Cardiac muscle cell (in vitro differentiated cells and primary cell): ENCODE measurements around the gene CHRM2. TPM values are rescaled to one million over a fixed set of nuclear protein-coding genes. Genes with fewer than 3 reads are reported as not detected.

Source experiments
- DNase-seq, 2 donors: peaks; one replicate each; pipeline versions ENCODE4 v3.0.0 to v3.0.0-alpha.2; 2010 to 2017; ENCODE audit warnings: low read depth in 1 of 2, low spot score in 1 of 2
- H3K27ac ChIP-seq: fragments of 200-600 bp; sonication (generic); 2 replicates; pipeline ENCODE4 v1.5.1; 2016
- H3K27me3 ChIP-seq: fragments of 200-600 bp; sonication (generic); 2 replicates; pipeline ENCODE4 v1.6.0; 2016; ENCODE audit warnings: control low read depth
- H3K36me3 ChIP-seq: fragments of 200-600 bp; sonication (generic); 2 replicates; pipeline ENCODE4 v1.5.1; 2016; ENCODE audit warnings: control low read depth
- H3K4me1 ChIP-seq: fragments of 200-600 bp; sonication (generic); 2 replicates; pipeline ENCODE4 v1.8.1; 2017; ENCODE audit warnings: low read depth, mild to moderate bottlenecking, mixed run types
- H3K4me3 ChIP-seq: fragments of 200-600 bp; sonication (generic); 2 replicates; pipeline ENCODE4 v1.5.1; 2016; ENCODE audit warnings: mild to moderate bottlenecking
- H3K9me3 ChIP-seq: fragments of 200-600 bp; sonication (generic); 2 replicates; pipeline ENCODE4 v1.5.1; 2017; ENCODE audit warnings: low read depth, mild to moderate bottlenecking, control low read depth
- polyA plus RNA-seq: library from polyadenylated mRNA; unstranded; fragments of >200 nt; fragmentation: Nextera tagmentation; extraction: Ambion mirVana; gene quantifications from 2 replicates; pipeline ENCODE4 v1.2.1, GENCODE V29; 2016
- total RNA-seq: library from RNA; depleted of rRNA; stranded (reverse); fragments of >200 nt; gene quantifications from 2 replicates; pipeline ENCODE4 v1.2.3, GENCODE V29; 2016
- TF ChIP-seq, protein P1 (sequence below): IDR thresholded peaks from 2 replicates; pipeline ENCODE4 v1.5.1; 2012; ENCODE audit warnings: low read depth, mild to moderate bottlenecking, low read length

CHRM2 gene
- total and polyA plus RNA-seq, 2 experiments from 2014 or later, result 37.5 to 75.3 TPM

DNA sequence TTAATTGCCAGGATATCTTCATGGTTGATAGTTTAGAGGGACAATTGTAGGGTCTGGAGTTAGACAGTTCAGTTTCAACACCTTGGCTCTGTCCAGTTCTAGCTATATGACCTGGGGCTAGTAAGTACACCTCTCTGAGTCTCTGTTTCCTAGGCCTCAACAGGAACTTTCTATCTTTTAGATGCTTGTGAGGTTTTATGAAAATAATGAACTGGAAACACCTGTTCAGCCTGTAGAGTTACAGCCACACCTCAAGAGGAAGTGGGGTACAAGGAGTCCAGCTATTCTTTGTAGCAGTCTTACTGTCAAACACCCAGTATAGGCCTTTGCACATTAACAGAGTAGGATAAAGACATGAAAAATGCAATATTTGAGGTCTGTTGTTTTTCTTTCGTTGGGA is 73.4 kb downstream of the CHRM2 start:
- no peak for DNase-seq
- Histone ChIP-seq H3K27me3 (no peaks in the 10 kb centered on the region), H3K36me3 (no peaks in the 10 kb centered on the region), H3K9me3 (no peaks in the 10 kb centered on the region), H3K4me1 (peaks cover 47% of the 10 kb centered on the region), H3K27ac (peak overlapping the region; percentile 93), H3K4me3 (no peak overlapping the region)
- TF ChIP-seq, protein P1, sequence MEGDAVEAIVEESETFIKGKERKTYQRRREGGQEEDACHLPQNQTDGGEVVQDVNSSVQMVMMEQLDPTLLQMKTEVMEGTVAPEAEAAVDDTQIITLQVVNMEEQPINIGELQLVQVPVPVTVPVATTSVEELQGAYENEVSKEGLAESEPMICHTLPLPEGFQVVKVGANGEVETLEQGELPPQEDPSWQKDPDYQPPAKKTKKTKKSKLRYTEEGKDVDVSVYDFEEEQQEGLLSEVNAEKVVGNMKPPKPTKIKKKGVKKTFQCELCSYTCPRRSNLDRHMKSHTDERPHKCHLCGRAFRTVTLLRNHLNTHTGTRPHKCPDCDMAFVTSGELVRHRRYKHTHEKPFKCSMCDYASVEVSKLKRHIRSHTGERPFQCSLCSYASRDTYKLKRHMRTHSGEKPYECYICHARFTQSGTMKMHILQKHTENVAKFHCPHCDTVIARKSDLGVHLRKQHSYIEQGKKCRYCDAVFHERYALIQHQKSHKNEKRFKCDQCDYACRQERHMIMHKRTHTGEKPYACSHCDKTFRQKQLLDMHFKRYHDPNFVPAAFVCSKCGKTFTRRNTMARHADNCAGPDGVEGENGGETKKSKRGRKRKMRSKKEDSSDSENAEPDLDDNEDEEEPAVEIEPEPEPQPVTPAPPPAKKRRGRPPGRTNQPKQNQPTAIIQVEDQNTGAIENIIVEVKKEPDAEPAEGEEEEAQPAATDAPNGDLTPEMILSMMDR, result no peak

DNA sequence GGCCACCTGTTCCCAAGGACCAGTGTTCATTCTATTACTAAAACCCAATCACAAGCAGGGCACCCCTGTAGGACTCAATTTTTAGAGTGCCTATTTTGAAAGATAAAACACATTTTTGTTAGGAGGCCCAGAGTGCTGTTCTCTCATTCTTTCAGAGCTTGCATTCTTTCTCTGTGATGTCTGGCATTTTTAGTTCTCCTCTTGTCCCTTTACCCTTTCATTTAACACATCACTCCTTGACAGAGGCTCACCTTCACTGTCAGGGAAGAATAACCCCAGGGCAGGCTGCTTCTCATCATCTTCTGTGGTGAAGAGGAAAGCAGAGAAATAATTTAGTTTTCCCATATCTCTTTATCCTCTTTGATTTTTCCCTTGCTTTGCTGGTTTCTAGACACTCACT is 73.9 kb downstream of the CHRM2 start:
- Histone ChIP-seq H3K4me1 (peaks cover 50% of the 10 kb centered on the region), H3K9me3 (no peaks in the 10 kb centered on the region), H3K36me3 (no peaks in the 10 kb centered on the region), H3K27ac (peak overlapping the region; percentile 93), H3K4me3 (no peak overlapping the region), H3K27me3 (no peaks in the 10 kb centered on the region)
- no peak for DNase-seq
- TF ChIP-seq, protein P1, result no peak

DNA sequence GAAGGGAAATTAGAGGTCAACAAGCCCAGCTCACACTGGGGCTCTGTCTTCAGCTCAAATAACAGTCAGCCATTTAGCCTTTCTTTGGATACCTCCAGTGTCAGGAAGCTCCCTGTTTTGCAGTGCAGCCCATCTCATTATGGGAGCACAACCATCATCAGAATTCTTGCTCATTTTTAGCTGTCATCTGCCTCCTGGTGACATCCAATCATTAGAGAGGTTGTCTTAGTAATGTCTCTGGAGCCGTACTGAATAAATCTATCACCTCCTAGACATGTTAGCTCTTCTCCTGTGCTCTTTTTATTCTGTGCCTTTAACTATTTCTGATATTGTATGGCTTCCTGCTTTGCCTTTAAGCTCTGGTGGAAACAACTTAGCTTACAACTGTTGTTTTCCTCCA is 74.5 kb downstream of the CHRM2 start:
- Histone ChIP-seq H3K27me3 (no peaks in the 10 kb centered on the region), H3K36me3 (no peaks in the 10 kb centered on the region), H3K4me3 (no peak overlapping the region), H3K27ac (peak overlapping the region; percentile 93), H3K4me1 (peaks cover 52% of the 10 kb centered on the region), H3K9me3 (no peaks in the 10 kb centered on the region)
- TF ChIP-seq, protein P1, result no peak
- no peak for DNase-seq

DNA sequence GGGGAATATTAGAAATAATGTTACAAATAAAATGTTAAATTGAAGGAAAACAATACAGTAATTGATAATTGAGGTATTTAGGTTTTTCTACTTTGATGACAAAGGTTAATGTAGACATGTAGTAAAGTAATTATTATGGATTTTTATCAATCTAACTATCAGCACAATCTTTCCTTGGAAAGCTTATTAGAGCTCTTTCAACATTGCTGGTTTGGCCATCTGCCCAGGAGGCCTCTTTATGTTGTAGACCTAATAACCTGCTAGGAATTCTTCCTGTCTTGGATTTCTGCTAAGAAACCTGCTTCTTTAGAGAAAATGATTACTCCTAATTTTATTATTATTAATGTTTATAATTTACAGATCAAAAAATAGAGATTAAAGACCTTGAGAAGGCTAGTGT is 78.9 kb downstream of the CHRM2 start:
- TF ChIP-seq, protein P1, result no peak
- no peaks in the 10 kb centered on the region for H3K9me3 ChIP-seq
- DNase-seq, result peak in 1 of 2 donors; percentile 14

DNA sequence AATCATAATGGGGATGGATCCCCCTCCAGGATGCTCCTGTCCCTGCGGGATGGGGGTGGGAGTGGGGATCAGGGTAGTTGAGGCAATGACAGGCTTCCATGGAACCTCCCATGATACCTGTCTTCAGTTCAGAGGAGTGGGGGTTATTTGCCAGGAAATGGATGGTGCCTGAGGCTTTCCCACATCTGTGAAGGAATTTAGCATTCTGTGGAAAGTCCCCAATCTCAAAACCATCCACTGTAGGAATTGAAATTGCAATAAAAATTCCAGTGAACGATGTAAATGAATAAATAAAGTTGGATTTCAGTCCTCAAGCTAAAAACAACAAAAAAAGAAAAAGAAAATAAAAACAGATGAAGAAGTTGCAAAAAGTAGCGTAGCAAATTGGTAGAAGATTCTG is 81.9 kb downstream of the CHRM2 start:
- no peak overlapping the region for H3K27ac ChIP-seq

More for the DNA sequence above, 78.9 kb downstream of the CHRM2 start:
- no peak overlapping the region for H3K4me3 ChIP-seq
- peaks cover 2% of the 10 kb centered on the region for H3K36me3 ChIP-seq
- no peaks in the 10 kb centered on the region for H3K27me3 ChIP-seq
- H3K27ac ChIP-seq, result no peak overlapping the region
- peaks cover 16% of the 10 kb centered on the region for H3K4me1 ChIP-seq

More for the DNA sequence above, 81.9 kb downstream of the CHRM2 start:
- no peaks in the 10 kb centered on the region for H3K27me3 ChIP-seq
- no peak for DNase-seq
- no peaks in the 10 kb centered on the region for H3K9me3 ChIP-seq
- no peak overlapping the region for H3K4me3 ChIP-seq
- TF ChIP-seq, protein P1, result no peak
- peaks cover 5% of the 10 kb centered on the region for H3K4me1 ChIP-seq
- H3K36me3 ChIP-seq, result peaks cover 10% of the 10 kb centered on the region
